ENCODE measurements around the gene SUCO.

GRCh38 chr1:172647987-172648386 lies 115.0 kb downstream of the SUCO start:
- no peak for TF ChIP-seq CTCF (IDR thresholded peaks at IDR 0.05)
- TF ChIP-seq POLR2AphosphoS5 (IDR thresholded peaks at IDR 0.05): no peak

All from esophagus muscularis mucosa (tissue), 3 donors.